OCI-LY7 (cell line): ENCODE measurements around the gene NUDT7. TPM values are rescaled to one million over a fixed set of nuclear protein-coding genes. Genes with fewer than 3 reads are reported as not detected.

Source experiments
- BruUV-seq: library from RNA; stranded (reverse); fragments of 400-500 nt; replicated peaks from 2 replicates; lab custom pipeline; 2021; lab: Mats Ljungman, UMichigan
- CTCF ChIA-PET: fragments of 300-600 bp; sonication (Branson Sonifier 250); formaldehyde crosslinking; loops from one replicate; lab custom pipeline; 2022; ENCODE audit warnings: antibody characterized with exemption; ENCODE audit not compliant: unreplicated experiment; lab: Charles Lee
- POLR2A ChIA-PET: fragments of 300-600 bp; sonication (Branson Sonifier 250); formaldehyde crosslinking; loops from one replicate; lab custom pipeline; 2022; ENCODE audit warnings: antibody characterized with exemption; lab: Charles Lee
- DNase-seq: peaks from one replicate; pipeline ENCODE4 v3.0.0-alpha.2; 2015; ENCODE audit warnings: low spot score
- H2AFZ ChIP-seq: fragments of 200-600 bp; sonication (generic), shearing (Covaris generic); 2 replicates; pipeline ENCODE4 v1.6.1; 2014; ENCODE audit warnings: mild to moderate bottlenecking, antibody characterized with exemption, low read length, moderate library complexity
- H3K27ac ChIP-seq: fragments of 200-600 bp; sonication (generic); 2 replicates; pipeline ENCODE4 v1.5.1; 2014; ENCODE audit warnings: mixed run types, low read depth, mild to moderate bottlenecking, moderate library complexity, low read length, inconsistent platforms; ENCODE audit not compliant: poor library complexity, severe bottlenecking
- H3K36me3 ChIP-seq: fragments of 200-600 bp; sonication (generic); 2 replicates; pipeline ENCODE4 v1.6.1; 2014; ENCODE audit warnings: mild to moderate bottlenecking, antibody characterized with exemption, low read length, moderate library complexity, mixed read lengths; ENCODE audit not compliant: insufficient read depth
- H3K4me1 ChIP-seq: fragments of 200-600 bp; sonication (generic); 2 replicates; pipeline ENCODE4 v1.5.1; 2014; ENCODE audit warnings: mild to moderate bottlenecking, low read length; ENCODE audit not compliant: insufficient read depth, poor library complexity, severe bottlenecking
- H3K4me2 ChIP-seq: fragments of 200-600 bp; sonication (generic); 2 replicates; pipeline ENCODE4 v1.6.1; 2014; ENCODE audit warnings: mild to moderate bottlenecking, low read length
- H3K4me3 ChIP-seq: fragments of 200-600 bp; sonication (generic); 2 replicates; pipeline ENCODE4 v1.5.1; 2014; ENCODE audit warnings: mild to moderate bottlenecking, low read depth, low read length; ENCODE audit not compliant: poor library complexity, severe bottlenecking
- H3K79me2 ChIP-seq: fragments of 200-600 bp; sonication (generic); 2 replicates; pipeline ENCODE4 v1.6.1; 2016; ENCODE audit warnings: low read depth, mild to moderate bottlenecking, low read length, moderate library complexity, mixed read lengths; ENCODE audit not compliant: insufficient read depth
- H3K9me2 ChIP-seq: fragments of 200-600 bp; sonication (generic); 2 replicates; pipeline ENCODE4 v1.6.1; 2016; ENCODE audit warnings: mild to moderate bottlenecking, low read length, mixed read lengths; ENCODE audit not compliant: insufficient read depth
- H3K9me3 ChIP-seq: fragments of 200-600 bp; sonication (generic); 2 replicates; pipeline ENCODE4 v1.6.1; 2014; ENCODE audit warnings: mild to moderate bottlenecking, mixed run types, low read length, mixed read lengths
- H4K20me1 ChIP-seq: fragments of 200-600 bp; sonication (generic); 2 replicates; pipeline ENCODE4 v1.6.1; 2014; ENCODE audit warnings: mild to moderate bottlenecking, antibody characterized with exemption, low read length, moderate library complexity, mixed read lengths; ENCODE audit not compliant: insufficient read depth
- CTCF ChIP-seq: fragments of 200-600 bp; sonication (generic); conservative IDR thresholded peaks from 2 replicates; pipeline ENCODE4 v1.5.1; 2014; ENCODE audit warnings: mild to moderate bottlenecking, antibody characterized with exemption, low read length, moderate library complexity, mixed read lengths
- EZH2phosphoT487 ChIP-seq: fragments of 200-600 bp; sonication (generic); IDR thresholded peaks from 2 replicates; pipeline ENCODE4 v1.6.1; 2018; ENCODE audit warnings: low read depth, borderline replicate concordance, mild to moderate bottlenecking, mixed run types, antibody characterized with exemption, low read length, moderate library complexity, mixed read lengths
- intact Hi-C: fragments of 100-400 bp; cut with micrococcal nuclease; formaldehyde crosslinking; loops from one replicate; pipeline ENCODE4 v1.10.0; 2022; ENCODE audit not compliant: unreplicated experiment
- total RNA-seq, 2 experiments: library from RNA; depleted of rRNA in 1 of 2; stranded (reverse); fragments of >200 nt in 1 of 2; shearing (Covaris generic) in 1 of 2; gene quantifications; 2 replicates each; pipeline ENCODE4 v1.2.3, GENCODE V29; 2014 to 2022

NUDT7 gene
- total RNA-seq, 2 experiments from 2014 or later, result 4.4 to 22.1 TPM

GRCh38 chr16:77738706-77739558 lies 16.6 kb downstream of the NUDT7 start:
- Histone ChIP-seq H3K36me3 (no peaks in the 10 kb centered on the region), H3K27ac (no peak overlapping the region), H2AFZ (no peak overlapping the region), H3K9me3 (no peaks in the 10 kb centered on the region), H3K79me2 (no peaks in the 10 kb centered on the region), H3K9me2 (no peaks in the 10 kb centered on the region), H4K20me1 (no peaks in the 10 kb centered on the region), H3K4me1 (no peaks in the 10 kb centered on the region), H3K4me3 (no peak overlapping the region), H3K4me2 (no peak overlapping the region)
- no peak for TF ChIP-seq CTCF
- TF ChIP-seq EZH2phosphoT487, result no peak
- ChIA-PET POLR2A (interaction anchor here (1.0 kb wide), 1 partner anchor 65 kb away, joined by 3 read pairs; no protein-coding TSS in a partner anchor), CTCF (no interaction called here)
- no peak for DNase-seq
- no TSS peak for BruUV-seq
- intact Hi-C loops, result no loop called here

DNA sequence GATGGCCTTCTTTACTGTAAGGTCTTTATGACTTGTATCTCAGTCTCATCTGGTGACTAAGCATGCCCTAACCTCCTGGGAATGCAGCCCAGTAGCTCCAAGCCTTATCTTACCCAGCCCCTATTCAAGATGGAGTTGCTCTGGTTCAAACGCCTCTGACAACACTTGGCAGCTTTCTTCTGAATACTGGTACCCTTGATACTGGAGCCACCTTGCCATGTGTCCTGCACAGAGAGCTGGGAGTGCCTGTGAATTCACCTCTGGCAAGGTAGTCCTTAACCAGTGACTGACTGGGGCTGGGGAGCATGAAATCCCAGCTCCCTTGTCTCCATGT lies 17.2 kb downstream of the NUDT7 start:
- intact Hi-C loops, result no loop called here
- BruUV-seq, result no TSS peak
- TF ChIP-seq CTCF (no peak), EZH2phosphoT487 (no peak)
- H4K20me1 ChIP-seq, result no peaks in the 10 kb centered on the region
- CTCF ChIA-PET, result no interaction called here
- H3K4me1 ChIP-seq, result no peaks in the 10 kb centered on the region
- no peak for DNase-seq
- no peak overlapping the region for H3K4me2 ChIP-seq
- H3K9me3 ChIP-seq, result no peaks in the 10 kb centered on the region
- H3K27ac ChIP-seq, result no peak overlapping the region
- no peaks in the 10 kb centered on the region for H3K36me3 ChIP-seq
- no peak overlapping the region for H2AFZ ChIP-seq
- POLR2A ChIA-PET, result no interaction called here
- H3K4me3 ChIP-seq, result no peak overlapping the region
- H3K79me2 ChIP-seq, result no peaks in the 10 kb centered on the region
- no peaks in the 10 kb centered on the region for H3K9me2 ChIP-seq

- ChIA-PET POLR2A (no interaction called here), CTCF (no interaction called here)
- DNase-seq, result no peak
- Histone ChIP-seq H3K9me3 (no peaks in the 10 kb centered on the region), H3K27ac (no peak overlapping the region), H2AFZ (no peak overlapping the region), H3K36me3 (no peaks in the 10 kb centered on the region), H3K4me1 (no peaks in the 10 kb centered on the region), H3K4me3 (no peak overlapping the region), H3K79me2 (no peaks in the 10 kb centered on the region), H3K4me2 (no peak overlapping the region), H4K20me1 (no peaks in the 10 kb centered on the region), H3K9me2 (no peaks in the 10 kb centered on the region)
- no peak for TF ChIP-seq CTCF
- no peak for TF ChIP-seq EZH2phosphoT487
- BruUV-seq, result no TSS peak
- intact Hi-C loops, result no loop called here
These were observed 21.8 kb downstream of the NUDT7 start for GRCh38 chr16:77744141-77744540.
